Fibroblast of skin of right quadriceps (primary cell): ENCODE measurements around the gene DNAJC13.
"Not testable (repeated sequence)": the region's sequence is repeated elsewhere in the genome, so short reads cannot be mapped to it uniquely, and the experiment has no call there.

Experiments used
- DNase-seq: peaks from one replicate; pipeline ENCODE4 v3.0.0-alpha.2; 2013

The DNAJC13 gene, protein sequence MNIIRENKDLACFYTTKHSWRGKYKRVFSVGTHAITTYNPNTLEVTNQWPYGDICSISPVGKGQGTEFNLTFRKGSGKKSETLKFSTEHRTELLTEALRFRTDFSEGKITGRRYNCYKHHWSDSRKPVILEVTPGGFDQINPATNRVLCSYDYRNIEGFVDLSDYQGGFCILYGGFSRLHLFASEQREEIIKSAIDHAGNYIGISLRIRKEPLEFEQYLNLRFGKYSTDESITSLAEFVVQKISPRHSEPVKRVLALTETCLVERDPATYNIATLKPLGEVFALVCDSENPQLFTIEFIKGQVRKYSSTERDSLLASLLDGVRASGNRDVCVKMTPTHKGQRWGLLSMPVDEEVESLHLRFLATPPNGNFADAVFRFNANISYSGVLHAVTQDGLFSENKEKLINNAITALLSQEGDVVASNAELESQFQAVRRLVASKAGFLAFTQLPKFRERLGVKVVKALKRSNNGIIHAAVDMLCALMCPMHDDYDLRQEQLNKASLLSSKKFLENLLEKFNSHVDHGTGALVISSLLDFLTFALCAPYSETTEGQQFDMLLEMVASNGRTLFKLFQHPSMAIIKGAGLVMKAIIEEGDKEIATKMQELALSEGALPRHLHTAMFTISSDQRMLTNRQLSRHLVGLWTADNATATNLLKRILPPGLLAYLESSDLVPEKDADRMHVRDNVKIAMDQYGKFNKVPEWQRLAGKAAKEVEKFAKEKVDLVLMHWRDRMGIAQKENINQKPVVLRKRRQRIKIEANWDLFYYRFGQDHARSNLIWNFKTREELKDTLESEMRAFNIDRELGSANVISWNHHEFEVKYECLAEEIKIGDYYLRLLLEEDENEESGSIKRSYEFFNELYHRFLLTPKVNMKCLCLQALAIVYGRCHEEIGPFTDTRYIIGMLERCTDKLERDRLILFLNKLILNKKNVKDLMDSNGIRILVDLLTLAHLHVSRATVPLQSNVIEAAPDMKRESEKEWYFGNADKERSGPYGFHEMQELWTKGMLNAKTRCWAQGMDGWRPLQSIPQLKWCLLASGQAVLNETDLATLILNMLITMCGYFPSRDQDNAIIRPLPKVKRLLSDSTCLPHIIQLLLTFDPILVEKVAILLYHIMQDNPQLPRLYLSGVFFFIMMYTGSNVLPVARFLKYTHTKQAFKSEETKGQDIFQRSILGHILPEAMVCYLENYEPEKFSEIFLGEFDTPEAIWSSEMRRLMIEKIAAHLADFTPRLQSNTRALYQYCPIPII (N-terminal part only)

GRCh38 chr3:132416807-132417694 lies at the start of gene DNAJC13:
Gene DNAJC13, plus strand, starts transcription at chr3:132417502. Its CDS starts 17,049 bp downstream, at chr3:132434551.
- DNase-seq, result peak; percentile 92

DNA sequence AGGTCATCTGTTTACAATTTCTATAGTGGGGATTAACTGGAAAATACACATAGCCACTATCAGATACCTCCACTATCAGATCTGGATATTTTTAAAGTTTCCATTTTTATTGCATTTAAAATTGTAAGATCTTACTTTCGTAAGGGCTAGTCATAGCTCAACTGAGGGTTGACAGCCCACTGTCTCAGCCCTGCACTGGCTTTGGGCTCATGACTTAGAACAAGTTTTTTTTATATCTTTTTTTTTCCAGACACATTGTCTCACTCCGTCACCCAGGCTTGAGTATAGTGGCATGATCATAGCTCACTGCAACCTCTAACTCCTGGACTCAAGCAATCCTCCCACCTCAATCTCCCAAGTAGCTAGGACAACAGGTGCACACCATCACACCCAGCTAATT lies 48.8 kb upstream of the DNAJC13 start:
- DNase-seq, result no peak

GRCh38 chr3:132368962-132369361 lies 48.3 kb upstream of the DNAJC13 start:
- DNase-seq, result no peak

DNA sequence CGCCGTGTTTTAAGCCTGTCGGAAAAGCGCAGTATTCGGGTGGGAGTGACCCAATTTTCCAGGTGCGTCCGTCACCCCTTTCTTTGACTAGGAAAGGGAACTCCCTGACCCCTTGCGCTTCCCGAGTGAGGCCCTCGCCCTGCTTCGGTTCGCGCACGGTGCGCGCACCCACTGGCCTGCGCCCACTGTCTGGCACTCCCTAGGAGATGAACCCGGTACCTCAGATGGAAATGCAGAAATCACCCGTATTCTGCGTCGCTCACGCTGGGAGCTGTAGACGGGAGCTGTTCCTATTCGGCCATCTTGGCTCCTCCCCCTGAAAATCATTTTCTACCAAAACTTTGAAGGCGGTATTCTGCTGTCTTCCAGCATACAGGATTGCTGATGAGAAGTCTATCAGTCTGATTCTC lies 40.4 kb upstream of the DNAJC13 start:
- not testable (repeated sequence) for DNase-seq

DNA sequence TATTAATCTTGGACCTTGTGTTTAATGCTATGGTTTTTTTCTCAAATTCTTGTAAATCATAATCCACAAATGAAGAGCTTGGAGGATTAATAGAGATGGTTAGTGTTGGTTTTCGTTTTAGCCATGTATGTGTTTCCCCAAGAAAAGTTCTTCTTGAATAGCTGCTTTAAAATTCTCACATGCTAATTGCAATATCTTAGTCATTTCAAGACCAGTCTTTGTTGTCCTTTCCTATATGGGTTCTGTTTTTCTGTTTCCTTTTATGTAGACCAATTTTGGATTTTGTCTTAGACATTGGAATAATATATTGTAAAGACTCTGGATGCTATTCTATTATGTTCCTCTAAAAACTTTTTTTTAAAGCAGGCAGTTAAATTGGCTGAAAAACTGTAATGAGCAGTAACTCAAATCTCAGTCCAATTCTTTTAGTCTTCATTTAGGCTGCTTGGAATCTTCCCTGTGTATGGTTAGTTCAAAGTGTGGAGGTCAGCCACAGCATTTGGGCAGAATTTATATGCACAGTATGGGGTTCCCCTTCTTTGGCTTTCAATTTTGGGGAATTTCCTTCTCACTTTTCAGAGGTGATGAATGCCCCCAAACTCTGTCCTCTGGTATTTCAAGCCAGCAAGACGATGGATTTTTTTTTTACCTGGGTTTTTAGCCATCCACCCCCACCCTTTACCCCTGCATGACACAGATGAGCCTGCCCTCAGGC lies 39.1 kb upstream of the DNAJC13 start:
- DNase-seq, result no peak

- DNase-seq, result no peak
Observed at GRCh38 chr3:132378846-132379245, 38.5 kb upstream of the DNAJC13 start.

DNA sequence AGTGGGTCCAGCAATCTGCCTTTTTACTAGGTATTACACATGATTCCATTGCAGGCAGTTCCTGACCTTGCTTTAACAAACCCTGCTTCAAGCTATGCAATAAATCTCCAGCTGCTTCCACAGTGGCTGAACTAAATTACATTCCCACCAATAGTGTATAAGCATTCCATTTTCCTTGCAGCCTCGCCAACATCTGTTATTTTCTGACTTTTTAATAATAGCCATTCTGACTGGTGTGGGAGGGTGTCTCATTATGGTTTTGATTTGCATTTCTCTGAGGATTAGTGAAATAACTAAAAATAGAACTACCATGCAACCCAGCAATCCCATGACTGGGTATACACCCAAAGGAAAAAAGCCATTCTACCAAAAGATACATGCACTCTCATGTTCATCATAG lies 36.4 kb upstream of the DNAJC13 start:
- DNase-seq, result peak; percentile 6

GRCh38 chr3:132381348-132381944 lies 35.9 kb upstream of the DNAJC13 start:
- no peak for DNase-seq

DNA sequence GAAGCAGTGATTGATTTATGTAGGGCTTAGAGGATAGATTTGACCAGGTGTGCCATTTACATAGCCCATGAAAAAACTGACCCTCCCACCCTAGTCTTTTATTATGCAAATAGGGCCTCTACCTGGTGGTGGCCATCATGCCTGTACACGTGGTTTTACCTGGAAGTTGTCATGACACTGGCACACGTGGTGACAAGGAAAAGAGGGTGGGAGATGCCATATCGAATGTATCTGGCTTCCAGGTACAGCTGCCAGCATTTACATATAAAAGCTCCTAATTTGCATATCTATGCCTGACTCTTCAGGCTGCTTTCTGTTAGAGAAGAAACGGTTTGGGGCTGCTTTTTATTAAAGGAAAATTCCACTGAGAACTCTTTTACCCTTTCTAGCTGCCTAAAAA lies 35.0 kb upstream of the DNAJC13 start:
- DNase-seq, result no peak

DNA sequence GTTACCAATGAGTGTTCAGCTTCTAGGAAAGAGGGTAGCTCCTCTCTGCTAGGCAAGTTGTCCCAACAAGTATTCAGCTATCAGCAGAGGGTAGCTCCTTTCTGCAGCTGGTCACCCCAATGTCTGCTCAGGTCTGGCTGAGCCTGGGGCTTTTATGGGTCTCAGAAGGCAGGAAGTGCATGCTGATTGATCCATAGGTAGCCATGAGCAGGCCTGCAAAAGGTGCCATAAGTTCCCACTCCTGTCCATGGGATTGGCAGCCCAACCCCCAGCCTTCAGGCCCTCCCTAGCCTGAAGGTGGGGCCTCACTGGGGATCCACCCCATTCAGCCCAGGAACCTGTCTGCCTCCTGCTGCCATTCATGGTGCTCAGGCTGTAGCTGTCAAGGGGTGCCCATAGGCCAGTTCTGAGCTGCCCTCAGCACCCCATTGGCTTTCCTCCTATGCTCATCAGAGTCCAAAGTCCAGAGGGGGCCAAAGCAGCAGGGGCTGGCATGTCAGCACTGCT lies 34.6 kb upstream of the DNAJC13 start:
- DNase-seq, result no peak

GRCh38 chr3:132386259-132386658 lies 31.0 kb upstream of the DNAJC13 start:
- DNase-seq, result no peak

DNA sequence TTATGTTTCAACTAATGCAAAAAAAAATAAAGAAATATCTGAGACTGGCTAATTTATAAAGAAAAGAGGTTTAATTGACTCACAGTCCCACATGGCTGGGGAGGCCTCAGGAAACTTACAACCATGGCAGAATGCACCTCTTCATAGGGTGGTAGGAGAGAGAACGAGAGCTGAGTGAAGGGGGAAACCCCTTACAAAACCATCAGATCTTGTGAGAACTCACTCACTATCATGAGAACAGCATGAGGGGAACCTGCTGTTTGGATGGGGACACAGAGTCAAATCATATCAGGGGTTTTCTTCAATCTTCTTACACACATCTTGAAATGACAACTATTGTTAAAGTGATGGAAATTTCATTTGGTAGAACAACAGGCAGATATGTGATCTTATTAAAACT lies 24.6 kb upstream of the DNAJC13 start:
- DNase-seq, result not testable (repeated sequence)

GRCh38 chr3:132394320-132394719 lies 23.0 kb upstream of the DNAJC13 start:
- DNase-seq, result peak; percentile 50

DNA sequence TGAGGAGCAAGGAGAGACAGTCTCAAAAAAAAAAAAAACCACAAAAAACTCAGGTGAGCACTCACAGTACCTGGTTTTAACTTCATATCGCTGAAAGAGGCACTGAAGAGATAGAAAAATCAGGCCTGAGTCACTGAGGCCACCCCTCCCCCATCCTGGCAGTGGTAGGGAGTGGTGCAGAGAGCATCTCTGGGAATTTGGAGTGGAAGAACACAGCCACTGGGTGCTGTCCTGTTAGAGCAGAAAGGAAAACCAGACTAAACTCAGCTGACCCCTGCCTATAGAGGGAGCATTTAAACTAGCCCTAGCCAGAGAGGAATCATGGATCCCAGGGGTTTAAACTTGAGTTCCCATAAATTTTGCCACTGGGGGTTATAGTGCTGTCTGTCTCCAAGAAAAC lies 22.2 kb upstream of the DNAJC13 start:
- no peak for DNase-seq

DNA sequence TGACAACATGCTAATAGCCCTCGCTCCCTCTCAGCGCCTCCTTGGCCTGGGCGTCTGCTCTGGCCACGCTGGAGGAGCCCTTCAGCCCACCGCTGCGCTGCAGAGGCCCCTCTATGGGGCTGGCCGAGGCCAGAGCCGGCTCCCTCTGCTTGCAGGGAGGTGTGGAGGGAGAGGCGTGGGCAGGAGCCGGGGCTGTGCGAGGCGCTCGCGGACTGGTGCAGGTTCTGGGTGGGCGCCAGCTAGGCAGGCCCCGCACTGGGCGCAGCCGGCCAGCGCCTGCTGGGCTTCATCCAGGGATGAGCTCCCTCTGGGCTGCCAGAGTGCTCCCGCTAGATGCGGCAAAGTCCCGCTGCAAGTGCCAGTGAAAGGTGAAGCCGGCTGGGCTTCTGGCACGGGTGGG lies 21.0 kb upstream of the DNAJC13 start:
- no peak for DNase-seq

GRCh38 chr3:132396776-132397175 lies 20.5 kb upstream of the DNAJC13 start:
- not testable (repeated sequence) for DNase-seq

DNA sequence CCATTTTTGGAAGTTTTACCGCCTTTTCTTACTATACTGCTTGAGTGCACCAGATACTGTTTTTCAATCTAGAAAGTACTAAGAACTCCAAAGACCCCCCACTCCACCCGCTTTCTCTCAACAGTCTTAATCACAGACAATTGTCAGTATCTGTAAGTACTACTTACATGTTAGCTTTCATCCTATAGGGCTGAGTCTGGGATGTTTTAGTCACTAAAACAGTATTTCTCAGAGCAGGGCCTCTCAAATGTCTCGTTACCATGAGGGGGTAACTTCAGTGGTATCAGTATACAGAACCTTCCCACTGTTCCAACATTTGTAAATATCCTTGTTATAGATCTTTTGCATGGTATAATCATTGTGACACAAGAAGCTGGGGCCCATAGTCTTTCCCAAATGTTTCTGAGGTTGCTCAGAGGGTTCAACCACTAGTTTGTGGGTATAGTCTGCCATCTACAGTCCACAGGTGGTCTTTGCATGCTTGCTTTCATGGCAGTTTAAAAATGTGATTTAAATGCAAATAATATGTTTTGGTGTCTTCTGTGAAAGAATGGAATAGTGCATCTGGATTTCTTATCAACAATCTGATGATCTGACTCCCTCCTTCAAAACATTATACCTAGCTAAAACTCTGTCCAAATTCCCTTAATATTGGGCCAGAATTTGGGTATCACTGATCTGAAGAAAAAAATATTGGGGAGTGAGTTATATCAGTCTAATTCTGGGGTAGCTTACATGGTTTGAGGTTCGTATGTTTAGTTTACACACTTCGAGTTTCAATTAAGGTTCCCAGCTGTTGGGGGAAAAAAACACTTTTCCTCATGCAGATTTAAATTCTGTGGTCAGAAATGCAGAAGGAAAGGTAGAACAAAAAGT lies 18.0 kb upstream of the DNAJC13 start:
- DNase-seq, result peak; percentile 56

DNA sequence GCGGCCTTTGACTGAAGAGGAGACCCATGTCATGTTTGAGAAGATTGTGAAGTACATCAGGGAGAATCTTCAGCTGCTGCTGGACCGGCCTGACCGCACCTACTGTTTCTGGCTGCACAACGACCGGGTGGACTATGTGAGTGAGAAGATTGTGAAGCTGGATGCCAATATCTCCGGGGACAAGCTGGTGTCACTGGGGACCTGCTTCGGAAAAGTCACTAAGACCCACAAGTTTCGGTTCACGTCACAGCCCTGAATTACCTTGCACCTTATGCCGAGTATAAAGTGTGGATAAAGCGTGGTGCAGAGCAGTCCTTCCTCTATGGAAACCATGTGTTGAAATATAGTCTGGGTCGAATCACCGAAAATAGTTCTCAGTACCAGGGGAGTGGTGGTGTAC lies 16.0 kb upstream of the DNAJC13 start:
- DNase-seq, result no peak

GRCh38 chr3:132404276-132404675 lies 13.0 kb upstream of the DNAJC13 start:
- DNase-seq, result no peak

- no peak for DNase-seq
Observed at GRCh38 chr3:132405188-132405587, 12.1 kb upstream of the DNAJC13 start.
